ENCODE data around the gene APOA5. TPM values are rescaled to one million over a fixed set of nuclear protein-coding genes. Genes with fewer than 3 reads are reported as not detected.
A peak's percentile ranks its signal among the peaks of the same experiment; 100 is the strongest.

The APOA5 gene
- total and polyA plus RNA-seq, 9 of the 15 experiments (the other 6 are each of a cell fraction or from before 2014, with no cell fraction given), result not detected

GRCh38 chr11:116791002-116791812 lies 472 bp downstream of the APOA5 start (continued):
- TF ChIP-seq MCM7 (IDR thresholded peaks at IDR 0.05), result no peak
- no peak for TF ChIP-seq KAT7 (CRISPR knock-in tag; IDR thresholded peaks at IDR 0.05; ENCODE audit: borderline replicate concordance)
- no peak for TF ChIP-seq SLC30A9 (CRISPR knock-in tag; IDR thresholded peaks at IDR 0.05)
- no peak for TF ChIP-seq RFX1 (IDR thresholded peaks at IDR 0.05)
- TF ChIP-seq SREBF2 (CRISPR knock-in tag; IDR thresholded peaks at IDR 0.05), result no peak
- TF ChIP-seq ZNF3 (CRISPR knock-in tag; IDR thresholded peaks at IDR 0.05), result no peak
- TF ChIP-seq FOXA3 (CRISPR knock-in tag; conservative IDR thresholded peaks at IDR 0.05 in 1 of 2, IDR thresholded peaks at IDR 0.05 in 1 of 2), result 0 out of 4 replicates have a peak, but pooled peaks of 1 of the 2 experiments have one; percentile 31
- TF ChIP-seq JUND (IDR thresholded peaks at IDR 0.05; ENCODE audit: borderline replicate concordance, low read depth, low read length), result no peak
- TF ChIP-seq JUND (tag; IDR thresholded peaks at IDR 0.05; ENCODE audit: borderline replicate concordance, low read depth, low read length), result no peak; the same call in 2 of the 3 replicates
- no peak for TF ChIP-seq XRCC5 (IDR thresholded peaks at IDR 0.05; ENCODE audit: low read depth, low read length)
- no peak for TF ChIP-seq ZNF740 (CRISPR knock-in tag; IDR thresholded peaks at IDR 0.05)
- TF ChIP-seq ZNF740 (tag; IDR thresholded peaks at IDR 0.05), result no peak
- no peak for TF ChIP-seq ZZZ3 (IDR thresholded peaks at IDR 0.05)
- TF ChIP-seq FOS (IDR thresholded peaks at IDR 0.05; ENCODE audit: extremely low read depth, insufficient read length), result no peak
- no peak for TF ChIP-seq SNRNP70 (optimal IDR thresholded peaks at IDR 0.05; ENCODE audit: low read depth, low read length)
- no peak for TF ChIP-seq CHD1 (IDR thresholded peaks at IDR 0.05; ENCODE audit: low read length)
- TF ChIP-seq ZNF280A (IDR thresholded peaks at IDR 0.05; ENCODE audit: low read depth, partially characterized antibody), result no peak
- no peak for TF ChIP-seq U2AF1 (optimal IDR thresholded peaks at IDR 0.05; ENCODE audit: low read depth, low read length)
- no peak for TF ChIP-seq ZNF639 (CRISPR knock-in tag; conservative IDR thresholded peaks at IDR 0.05 in 1 of 2, IDR thresholded peaks at IDR 0.05 in 1 of 2)
- no peak for TF ChIP-seq CCAR2 (IDR thresholded peaks at IDR 0.05; ENCODE audit: low read depth, low read length)
- TF ChIP-seq, protein P1, sequence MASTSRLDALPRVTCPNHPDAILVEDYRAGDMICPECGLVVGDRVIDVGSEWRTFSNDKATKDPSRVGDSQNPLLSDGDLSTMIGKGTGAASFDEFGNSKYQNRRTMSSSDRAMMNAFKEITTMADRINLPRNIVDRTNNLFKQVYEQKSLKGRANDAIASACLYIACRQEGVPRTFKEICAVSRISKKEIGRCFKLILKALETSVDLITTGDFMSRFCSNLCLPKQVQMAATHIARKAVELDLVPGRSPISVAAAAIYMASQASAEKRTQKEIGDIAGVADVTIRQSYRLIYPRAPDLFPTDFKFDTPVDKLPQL (IDR thresholded peaks at IDR 0.05; ENCODE audit: extremely low read depth, insufficient read length), result no peak
- peak in 2 of 3 experiments; percentile 19 to 42 for TF ChIP-seq YY1 (IDR thresholded peaks at IDR 0.05; ENCODE audit: borderline replicate concordance in 1 of 3, control insufficient read depth in 1 of 3, extremely low read depth in 1 of 3, insufficient read depth in 3 of 3, insufficient read length in 1 of 3, insufficient replicate concordance in 2 of 3, low read depth in 1 of 3, low read length in 2 of 3)
- TF ChIP-seq ELF2 (CRISPR knock-in tag; IDR thresholded peaks at IDR 0.05), result 0 out of 2 replicates have a peak, but pooled peaks have one; percentile 15

Measured in K562 (cell line).